Muscle layer of duodenum (tissue), 2 donors: ENCODE data around the gene RNF25.

Source experiments
- H3K27ac ChIP-seq: one replicate; pipeline ENCODE4 v1.7.0; 2013; ENCODE audit warnings: mild to moderate bottlenecking, low read length
- H3K27me3 ChIP-seq: one replicate; pipeline ENCODE4 v1.7.0; 2013; ENCODE audit warnings: low read depth, mild to moderate bottlenecking, control low read depth, low read length
- H3K36me3 ChIP-seq, 2 donors: one replicate each; pipeline ENCODE4 v1.7.0; 2013; ENCODE audit warnings: low read length in 2 of 2, control low read depth in 1 of 2, mild to moderate bottlenecking in 1 of 2; ENCODE audit not compliant: insufficient read depth in 2 of 2, control insufficient read depth in 1 of 2
- H3K4me1 ChIP-seq, 2 donors: one replicate each; pipeline ENCODE4 v1.7.0; 2013; ENCODE audit warnings: low read length in 2 of 2, mild to moderate bottlenecking in 2 of 2, control low read depth in 1 of 2, moderate library complexity in 1 of 2; ENCODE audit not compliant: insufficient read depth in 2 of 2, control insufficient read depth in 1 of 2
- H3K4me3 ChIP-seq, 2 donors: one replicate each; pipeline ENCODE4 v1.7.0; 2013; ENCODE audit warnings: low read length in 2 of 2, low read depth in 1 of 2, mild to moderate bottlenecking in 1 of 2
- H3K9me3 ChIP-seq, 2 donors: one replicate each; pipeline ENCODE4 v1.7.0; 2013; ENCODE audit warnings: low read length in 2 of 2, control low read depth in 1 of 2, mild to moderate bottlenecking in 1 of 2; ENCODE audit not compliant: control insufficient read depth in 1 of 2
- donor health status: healthy.

The RNF25 gene

GRCh38 chr2:218648088-218648786, 23.6 kb downstream of the RNF25 start:
- Histone ChIP-seq H3K9me3 (no peaks in the 10 kb centered on the region), H3K27me3 (no peaks in the 10 kb centered on the region), H3K27ac (no peak overlapping the region), H3K4me3 (no peak overlapping the region), H3K36me3 (peaks cover 76 to 82% of the 10 kb centered on the region in 2 donors), H3K4me1 (no peaks in the 10 kb centered on the region)

DNA sequence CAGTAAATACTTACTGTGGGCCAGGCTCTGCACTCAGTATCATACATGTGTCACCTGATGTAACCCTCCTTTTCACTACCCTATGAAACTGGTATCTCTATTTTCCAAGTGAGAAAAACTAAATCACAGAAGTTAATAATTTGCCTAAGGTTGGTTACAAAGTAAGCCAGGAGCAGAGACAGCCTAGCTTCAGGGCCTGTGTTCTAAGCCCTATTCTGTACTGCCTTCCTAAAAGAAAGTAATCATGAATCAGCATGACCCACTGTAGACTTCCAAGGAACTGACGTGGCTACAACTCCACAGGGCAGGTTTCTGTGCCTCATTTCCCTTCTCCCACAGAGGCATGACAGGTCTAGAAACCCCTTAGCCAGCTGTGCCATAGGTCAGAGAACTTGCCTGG, 26.7 kb downstream of the RNF25 start:
- Histone ChIP-seq H3K27ac (no peak overlapping the region), H3K4me1 (no peaks in the 10 kb centered on the region), H3K4me3 (no peak overlapping the region), H3K36me3 (peaks cover 55 to 81% of the 10 kb centered on the region in 2 donors), H3K9me3 (no peaks in the 10 kb centered on the region), H3K27me3 (no peaks in the 10 kb centered on the region)

GRCh38 chr2:218644721-218645120, 27.1 kb downstream of the RNF25 start:
- no peak overlapping the region for H3K4me3 ChIP-seq
- no peaks in the 10 kb centered on the region for H3K9me3 ChIP-seq
- no peak overlapping the region for H3K27ac ChIP-seq
- peaks cover 54 to 79% of the 10 kb centered on the region in 2 donors for H3K36me3 ChIP-seq
- no peaks in the 10 kb centered on the region for H3K4me1 ChIP-seq
- H3K27me3 ChIP-seq = no peaks in the 10 kb centered on the region

DNA sequence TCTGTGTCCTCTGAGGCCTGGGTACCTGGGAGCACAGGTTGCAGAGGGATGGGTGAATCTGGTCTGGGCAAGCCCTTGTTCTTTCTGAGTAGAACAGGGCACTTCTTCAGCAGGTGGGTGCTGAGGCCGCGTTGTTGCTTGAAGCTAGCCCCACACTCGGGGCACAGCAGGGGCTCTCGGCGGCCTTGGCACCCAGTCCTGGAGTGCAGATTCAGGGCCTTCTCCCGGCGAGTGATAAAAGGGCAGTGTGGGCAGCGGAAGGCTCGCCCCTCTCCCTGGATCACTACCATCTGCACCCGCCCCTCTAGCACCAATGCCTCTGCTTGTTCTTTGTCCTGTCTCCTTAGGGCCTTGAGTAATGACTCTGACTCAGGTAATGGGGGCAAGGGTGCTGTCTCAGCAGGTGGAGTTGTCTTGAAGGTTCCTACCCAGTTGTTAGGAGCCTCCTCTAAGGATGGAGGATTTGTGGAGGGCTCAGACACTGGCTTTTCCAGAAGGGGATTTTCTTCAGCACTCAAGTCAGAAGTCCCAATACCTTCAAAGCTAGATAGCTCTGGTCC, 28.0 kb downstream of the RNF25 start:
- Histone ChIP-seq H3K4me1 (no peaks in the 10 kb centered on the region), H3K9me3 (no peaks in the 10 kb centered on the region), H3K36me3 (peaks cover 47 to 79% of the 10 kb centered on the region in 2 donors), H3K27ac (no peak overlapping the region), H3K27me3 (no peaks in the 10 kb centered on the region), H3K4me3 (no peak overlapping the region)

DNA sequence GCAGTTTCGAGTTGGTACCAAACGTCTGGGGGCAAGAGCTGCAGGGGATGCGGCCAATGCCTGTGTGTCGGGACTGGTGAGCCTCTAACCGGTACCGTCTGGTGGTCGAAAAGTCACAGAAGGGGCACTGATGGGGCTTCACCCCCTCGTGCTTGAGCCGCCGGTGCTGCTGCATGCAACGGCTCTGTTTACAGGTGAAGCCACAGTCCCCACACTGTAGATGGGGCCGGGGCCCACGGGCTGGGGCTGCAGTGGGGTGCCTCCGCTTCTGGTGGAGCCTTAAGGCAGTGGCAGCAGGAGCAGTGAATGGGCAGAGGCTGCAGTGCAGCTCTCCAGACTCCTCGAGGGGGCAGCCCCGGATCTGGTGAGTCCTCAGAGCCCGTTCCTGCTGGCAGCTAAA, 29.0 kb downstream of the RNF25 start:
- Histone ChIP-seq H3K9me3 (no peaks in the 10 kb centered on the region), H3K27me3 (no peaks in the 10 kb centered on the region), H3K36me3 (peaks cover 47 to 79% of the 10 kb centered on the region in 2 donors)

DNA sequence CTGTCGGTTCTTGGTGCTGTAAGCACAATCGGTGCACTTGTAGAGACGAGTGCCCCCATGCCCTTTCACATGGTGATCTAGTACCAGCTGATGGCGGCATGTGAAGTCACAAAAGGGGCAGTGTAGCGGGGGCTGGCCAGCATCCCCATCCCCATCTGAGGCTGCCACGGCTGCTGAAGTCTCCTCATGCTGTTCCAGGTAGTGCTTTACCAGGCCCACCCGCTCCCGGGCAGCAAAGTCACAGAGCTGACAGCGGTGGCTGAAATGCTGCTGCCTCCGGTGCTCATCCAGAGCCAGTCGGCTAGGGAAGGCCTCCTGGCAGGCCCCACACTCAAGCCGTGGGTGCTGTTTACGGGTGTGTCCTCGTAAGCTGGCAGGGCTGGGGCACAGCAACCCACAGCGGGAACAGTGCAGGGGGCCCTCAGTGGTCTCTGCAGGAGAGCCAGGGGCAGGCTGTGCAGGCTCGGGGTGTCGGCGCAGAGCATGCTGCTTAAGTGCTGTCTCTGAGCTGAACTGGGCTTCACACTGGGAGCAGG, 29.6 kb downstream of the RNF25 start:
- no peaks in the 10 kb centered on the region for H3K27me3 ChIP-seq
- H3K27ac ChIP-seq = no peak overlapping the region
- H3K4me3 ChIP-seq = no peak overlapping the region
- H3K9me3 ChIP-seq = no peaks in the 10 kb centered on the region
- no peaks in the 10 kb centered on the region for H3K4me1 ChIP-seq
- H3K36me3 ChIP-seq = peaks cover 49 to 80% of the 10 kb centered on the region in 2 donors

More for the DNA sequence above, 29.0 kb downstream of the RNF25 start:
- H3K4me3 ChIP-seq = no peak overlapping the region
- no peak overlapping the region for H3K27ac ChIP-seq
- H3K4me1 ChIP-seq = no peaks in the 10 kb centered on the region

DNA sequence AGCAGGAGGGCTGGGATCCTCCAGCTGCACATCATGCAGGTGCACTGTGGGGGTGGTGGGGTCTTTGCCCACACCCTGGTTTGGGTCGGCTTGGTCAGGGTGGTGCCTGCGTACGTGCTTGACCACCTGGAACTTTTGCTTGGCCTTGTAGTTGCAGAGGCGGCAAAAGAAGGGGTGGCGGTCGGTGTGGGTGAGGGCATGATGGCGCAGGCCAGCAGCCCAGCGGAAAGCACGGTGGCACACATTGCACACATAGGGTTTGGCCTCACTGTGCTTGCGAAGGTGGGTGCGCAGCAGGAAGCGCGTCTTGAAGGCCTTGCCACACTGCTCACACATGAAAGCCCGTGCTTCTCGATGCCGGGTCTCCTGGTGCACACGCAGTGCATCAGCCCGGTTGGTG, 33.4 kb downstream of the RNF25 start:
- Histone ChIP-seq H3K4me3 (no peak overlapping the region), H3K9me3 (no peaks in the 10 kb centered on the region), H3K4me1 (no peaks in the 10 kb centered on the region), H3K36me3 (peaks cover 54 to 89% of the 10 kb centered on the region in 2 donors), H3K27me3 (no peaks in the 10 kb centered on the region), H3K27ac (no peak overlapping the region)

GRCh38 chr2:218635719-218636118, 36.1 kb downstream of the RNF25 start:
- H3K4me1 ChIP-seq = peaks cover 0 to under 1% of the 10 kb centered on the region in 2 donors
- H3K27ac ChIP-seq = no peak overlapping the region
- H3K36me3 ChIP-seq = peaks cover 55 to 74% of the 10 kb centered on the region in 2 donors
- H3K9me3 ChIP-seq = no peaks in the 10 kb centered on the region
- H3K4me3 ChIP-seq = no peak overlapping the region
- no peaks in the 10 kb centered on the region for H3K27me3 ChIP-seq

- H3K9me3 ChIP-seq = no peaks in the 10 kb centered on the region
- peaks cover 27 to 41% of the 10 kb centered on the region in 2 donors for H3K36me3 ChIP-seq
- no peaks in the 10 kb centered on the region for H3K27me3 ChIP-seq
- no peak overlapping the region for H3K4me3 ChIP-seq
- H3K27ac ChIP-seq = no peak overlapping the region
- peaks cover 0 to 3% of the 10 kb centered on the region in 2 donors for H3K4me1 ChIP-seq
Observed at GRCh38 chr2:218631837-218632236, 40.0 kb downstream of the RNF25 start.

DNA sequence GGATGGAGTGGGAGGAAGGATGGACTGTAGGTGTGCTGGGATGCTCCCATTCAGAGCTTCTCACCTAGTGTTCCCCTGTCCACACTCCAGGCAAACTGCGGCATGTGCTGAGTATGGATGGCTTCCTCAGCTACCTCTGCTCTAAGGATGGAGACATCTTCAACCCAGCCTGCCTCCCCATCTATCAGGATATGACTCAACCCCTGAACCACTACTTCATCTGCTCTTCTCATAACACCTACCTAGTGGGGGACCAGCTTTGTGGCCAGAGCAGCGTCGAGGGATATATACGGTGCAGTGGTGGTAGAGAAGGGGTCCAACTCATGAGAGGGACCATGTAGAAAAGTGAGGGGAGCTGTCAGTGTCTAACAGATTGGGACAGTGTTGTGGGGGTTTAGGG, 43.9 kb downstream of the RNF25 start:
- peaks cover 0 to 9% of the 10 kb centered on the region in 2 donors for H3K4me1 ChIP-seq
- no peak overlapping the region for H3K4me3 ChIP-seq
- peaks cover 0 to 7% of the 10 kb centered on the region in 2 donors for H3K36me3 ChIP-seq
- no peaks in the 10 kb centered on the region for H3K27me3 ChIP-seq
- H3K9me3 ChIP-seq = no peaks in the 10 kb centered on the region
- no peak overlapping the region for H3K27ac ChIP-seq

- no peaks in the 10 kb centered on the region for H3K27me3 ChIP-seq
- peaks cover 0 to 12% of the 10 kb centered on the region in 2 donors for H3K4me1 ChIP-seq
- H3K4me3 ChIP-seq = no peak overlapping the region
- H3K27ac ChIP-seq = no peak overlapping the region
- no peaks in the 10 kb centered on the region for H3K9me3 ChIP-seq
- peaks cover 0 to 7% of the 10 kb centered on the region in 2 donors for H3K36me3 ChIP-seq
Observed at GRCh38 chr2:218626369-218626768, 45.4 kb downstream of the RNF25 start.
